ENCODE results near the gene TBX15. TPM values are rescaled to one million over a fixed set of nuclear protein-coding genes. Genes with fewer than 3 reads are reported as not detected.

TBX15 gene
- total and polyA plus RNA-seq, 2 experiments from 2014 or later, result 0.21 TPM; not detected in 1

- TF ChIP-seq CREB1 (CRISPR knock-in tag; IDR thresholded peaks at IDR 0.05; ENCODE audit: low read depth), result no peak
- TF ChIP-seq ZNF114 (CRISPR knock-in tag; IDR thresholded peaks at IDR 0.05), result no peak
- no peak for TF ChIP-seq EZH2phosphoT487 (IDR thresholded peaks at IDR 0.05; ENCODE audit: unreplicated experiment)
- TF ChIP-seq ZNF331 (CRISPR knock-in tag; IDR thresholded peaks at IDR 0.05; ENCODE audit: low read depth), result no peak
- TF ChIP-seq JUNB (IDR thresholded peaks at IDR 0.05; ENCODE audit: unreplicated experiment), result no peak
- no peak for TF ChIP-seq ZNF462 (CRISPR knock-in tag; IDR thresholded peaks at IDR 0.05)
These were observed 61.9 kb downstream of the TBX15 start (continued) for GRCh38 chr1:118926261-118926660.

GRCh38 chr1:118925651-118926050, 62.5 kb downstream of the TBX15 start:
- H3K4me3 Mint-ChIP-seq, result no peak overlapping the region
- TF ChIP-seq EZH2 (IDR thresholded peaks at IDR 0.05; ENCODE audit: low read depth, unreplicated experiment) (no peak), CTCF (conservative IDR thresholded peaks at IDR 0.05; ENCODE audit: low read depth in 2 of 2) (no peak), STAT1 (IDR thresholded peaks at IDR 0.05; ENCODE audit: unreplicated experiment) (no peak), CREB1 (CRISPR knock-in tag; IDR thresholded peaks at IDR 0.05; ENCODE audit: low read depth) (no peak)
- Histone ChIP-seq H3K27me3 (ENCODE audit: insufficient read depth) (no peaks in the 10 kb centered on the region), H3K9me2 (ENCODE audit: insufficient read depth) (no peaks in the 10 kb centered on the region), H3K4me2 (no peak overlapping the region), H3K4me1 (ENCODE audit: insufficient read depth) (peaks cover 15% of the 10 kb centered on the region; the same call in 1 of the 2 replicates), H3F3A (replicated peaks; ENCODE audit: low read depth) (no peaks in the 10 kb centered on the region), H2AFZ (no peak overlapping the region), H3K4me3 (no peak overlapping the region), H3K27ac (ENCODE audit: low read depth) (no peak overlapping the region), H4K20me1 (replicated peaks; ENCODE audit: insufficient read depth) (no peaks in the 10 kb centered on the region), H3K36me3 (ENCODE audit: insufficient read depth) (no peaks in the 10 kb centered on the region), H3K79me2 (replicated peaks; ENCODE audit: insufficient read depth) (no peaks in the 10 kb centered on the region)
- H3K4me1 Mint-ChIP-seq, result peaks cover 13% of the 10 kb centered on the region; the same call in 2 of the 3 replicates
- no peak for ATAC-seq
- H3K9me3 Mint-ChIP-seq, result no peaks in the 10 kb centered on the region
- DNase-seq (ENCODE audit: low spot score), result no peak
- H3K36me3 Mint-ChIP-seq (ENCODE audit: low read depth), result no peaks in the 10 kb centered on the region
- no peaks in the 10 kb centered on the region for H3K27me3 Mint-ChIP-seq (ENCODE audit: insufficient read depth, low read depth, poor library complexity)
- H3K27ac Mint-ChIP-seq, result no peak overlapping the region

All from GM23338 (cell line).